ENCODE measurements around the gene STAM. TPM values are rescaled to one million over a fixed set of nuclear protein-coding genes. Genes with fewer than 3 reads are reported as not detected.
"Not testable (repeated sequence)": the region's sequence is repeated elsewhere in the genome, so short reads cannot be mapped to it uniquely, and the experiment has no call there.

STAM gene
- total and polyA plus RNA-seq, 2 donors from 2014 or later = 10.3 to 26.1 TPM

DNA sequence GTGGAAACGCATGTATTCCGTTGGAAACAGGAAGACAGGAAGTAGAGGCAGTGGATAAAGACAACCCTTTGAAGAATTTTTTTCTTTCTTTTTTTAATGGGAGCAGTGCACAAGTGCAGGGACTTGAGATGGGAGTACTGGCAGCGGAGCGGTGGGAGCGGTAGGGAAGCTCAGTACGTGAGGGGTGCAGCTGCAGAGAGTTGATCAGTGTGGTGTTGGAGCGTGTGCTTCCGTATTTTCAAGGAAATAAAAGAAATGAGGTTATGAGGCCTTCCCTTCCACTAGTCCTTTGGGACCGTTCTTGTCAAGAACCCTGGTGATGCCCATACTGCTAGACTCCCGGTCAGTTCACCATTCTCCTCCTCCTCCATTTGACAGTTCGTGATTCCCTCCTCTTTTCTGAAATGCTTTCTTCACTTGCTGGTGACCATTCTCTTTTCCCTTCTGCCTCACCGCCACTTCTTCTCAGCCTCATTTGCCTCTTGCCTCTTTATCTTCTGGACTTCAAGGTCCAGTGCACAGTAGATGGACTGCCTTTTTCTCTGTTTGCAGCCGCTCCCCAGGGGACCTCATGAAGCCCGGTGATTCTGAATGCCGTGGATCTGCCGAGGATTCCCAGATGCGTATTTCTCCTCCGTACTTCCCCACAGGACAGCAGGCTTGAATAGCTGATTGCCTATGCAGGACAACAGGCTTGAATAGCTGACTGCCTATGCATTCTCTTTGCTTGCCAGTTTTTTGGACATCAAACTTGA is 68.9 kb downstream of the STAM start:
- H3K36me3 ChIP-seq (ENCODE audit: control insufficient read depth in 2 of 3, insufficient read depth in 3 of 3, low read length in 3 of 3) = peaks cover 2 to 28% (median 12%) of the 10 kb centered on the region in 3 donors
- peak in 2 of 5 donors; percentile 4 to 29 for DNase-seq
- FAIRE-seq = no peak
- H3K27me3 ChIP-seq (ENCODE audit: control insufficient read depth, insufficient read depth, low read length) = no peaks in the 10 kb centered on the region
- H3K9me3 ChIP-seq (ENCODE audit: control insufficient read depth in 2 of 3, insufficient read depth in 1 of 3, low read length in 3 of 3) = no peaks in the 10 kb centered on the region
- H3K27ac ChIP-seq (ENCODE audit: low read depth in 2 of 2, low read length in 2 of 2) = no peak overlapping the region
- TF ChIP-seq, protein P1, sequence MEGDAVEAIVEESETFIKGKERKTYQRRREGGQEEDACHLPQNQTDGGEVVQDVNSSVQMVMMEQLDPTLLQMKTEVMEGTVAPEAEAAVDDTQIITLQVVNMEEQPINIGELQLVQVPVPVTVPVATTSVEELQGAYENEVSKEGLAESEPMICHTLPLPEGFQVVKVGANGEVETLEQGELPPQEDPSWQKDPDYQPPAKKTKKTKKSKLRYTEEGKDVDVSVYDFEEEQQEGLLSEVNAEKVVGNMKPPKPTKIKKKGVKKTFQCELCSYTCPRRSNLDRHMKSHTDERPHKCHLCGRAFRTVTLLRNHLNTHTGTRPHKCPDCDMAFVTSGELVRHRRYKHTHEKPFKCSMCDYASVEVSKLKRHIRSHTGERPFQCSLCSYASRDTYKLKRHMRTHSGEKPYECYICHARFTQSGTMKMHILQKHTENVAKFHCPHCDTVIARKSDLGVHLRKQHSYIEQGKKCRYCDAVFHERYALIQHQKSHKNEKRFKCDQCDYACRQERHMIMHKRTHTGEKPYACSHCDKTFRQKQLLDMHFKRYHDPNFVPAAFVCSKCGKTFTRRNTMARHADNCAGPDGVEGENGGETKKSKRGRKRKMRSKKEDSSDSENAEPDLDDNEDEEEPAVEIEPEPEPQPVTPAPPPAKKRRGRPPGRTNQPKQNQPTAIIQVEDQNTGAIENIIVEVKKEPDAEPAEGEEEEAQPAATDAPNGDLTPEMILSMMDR (IDR thresholded peaks at IDR 0.05; ENCODE audit: borderline replicate concordance, extremely low read depth, insufficient read depth) = no peak
- peak overlapping the region in 1 of 3 donors; percentile 3 for H3K9ac ChIP-seq (ENCODE audit: low read length in 3 of 3)
- H3K4me3 ChIP-seq (ENCODE audit: low read length in 3 of 3) = peak overlapping the region; percentile 21 to 36 (median 26)
- intact Hi-C loops (cut with DNase I) = no loop called here
- no peaks in the 10 kb centered on the region for H3K4me1 ChIP-seq (ENCODE audit: control insufficient read depth in 2 of 3, insufficient read depth in 2 of 3, low read depth in 1 of 3, low read length in 3 of 3)

DNA sequence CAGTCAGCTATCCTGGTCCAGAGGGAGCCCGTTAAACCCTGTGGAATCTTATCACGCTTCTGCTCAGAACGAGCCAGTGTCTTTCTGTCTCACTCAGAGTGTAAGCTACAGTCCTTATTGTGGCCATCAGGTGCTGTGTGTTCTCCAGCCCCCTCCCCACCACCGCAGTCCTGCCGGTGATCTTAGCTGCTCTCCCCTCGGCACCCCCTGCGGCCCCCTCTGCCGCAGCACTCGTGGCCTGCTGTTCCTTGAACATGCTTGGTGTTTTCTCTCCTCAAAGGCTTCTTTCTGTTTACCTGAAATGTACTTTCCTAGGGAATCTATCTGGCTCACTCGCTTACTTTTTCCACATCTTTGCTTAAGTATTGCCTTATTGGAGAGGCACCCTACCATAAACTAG is 69.8 kb downstream of the STAM start:
- intact Hi-C loops (cut with DNase I) = no loop called here
- FAIRE-seq (no peak), DNase-seq (no peak)
- Histone ChIP-seq H3K9me3 (ENCODE audit: control insufficient read depth in 2 of 3, insufficient read depth in 1 of 3, low read length in 3 of 3) (no peaks in the 10 kb centered on the region), H3K9ac (ENCODE audit: low read length in 3 of 3) (no peak overlapping the region), H3K27ac (ENCODE audit: low read depth in 2 of 2, low read length in 2 of 2) (no peak overlapping the region), H3K4me1 (ENCODE audit: control insufficient read depth in 2 of 3, insufficient read depth in 2 of 3, low read depth in 1 of 3, low read length in 3 of 3) (no peaks in the 10 kb centered on the region), H3K36me3 (ENCODE audit: control insufficient read depth in 2 of 3, insufficient read depth in 3 of 3, low read length in 3 of 3) (peaks cover 2 to 25% (median 12%) of the 10 kb centered on the region in 3 donors), H3K27me3 (ENCODE audit: control insufficient read depth, insufficient read depth, low read length) (no peaks in the 10 kb centered on the region), H3K4me3 (ENCODE audit: low read length in 3 of 3) (no peak overlapping the region)
- TF ChIP-seq, protein P1 (IDR thresholded peaks at IDR 0.05; ENCODE audit: borderline replicate concordance, extremely low read depth, insufficient read depth) = no peak

DNA sequence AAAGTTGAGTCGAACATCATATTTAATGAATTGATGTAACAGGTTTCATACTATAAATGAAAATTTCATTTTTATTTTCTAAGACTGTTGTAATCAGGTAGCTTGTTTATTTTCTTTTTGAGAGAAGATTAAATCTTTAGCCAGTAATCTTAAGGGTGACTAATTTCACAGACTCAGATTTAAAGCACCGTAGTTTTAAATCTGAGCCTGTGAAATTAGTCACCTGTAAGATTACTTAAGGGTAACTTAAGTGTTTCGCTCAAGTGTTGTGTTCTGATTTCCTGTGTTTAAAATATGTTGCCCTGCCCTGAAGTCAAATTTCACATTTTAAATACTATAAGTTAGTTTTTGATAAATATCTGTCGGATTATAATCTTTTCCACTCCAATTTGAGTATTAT is 72.2 kb downstream of the STAM start:
- peaks cover 2 to 16% (median 7%) of the 10 kb centered on the region in 3 donors for H3K36me3 ChIP-seq (ENCODE audit: control insufficient read depth in 2 of 3, insufficient read depth in 3 of 3, low read length in 3 of 3)
- TF ChIP-seq, protein P1 (IDR thresholded peaks at IDR 0.05; ENCODE audit: borderline replicate concordance, extremely low read depth, insufficient read depth) = no peak

DNA sequence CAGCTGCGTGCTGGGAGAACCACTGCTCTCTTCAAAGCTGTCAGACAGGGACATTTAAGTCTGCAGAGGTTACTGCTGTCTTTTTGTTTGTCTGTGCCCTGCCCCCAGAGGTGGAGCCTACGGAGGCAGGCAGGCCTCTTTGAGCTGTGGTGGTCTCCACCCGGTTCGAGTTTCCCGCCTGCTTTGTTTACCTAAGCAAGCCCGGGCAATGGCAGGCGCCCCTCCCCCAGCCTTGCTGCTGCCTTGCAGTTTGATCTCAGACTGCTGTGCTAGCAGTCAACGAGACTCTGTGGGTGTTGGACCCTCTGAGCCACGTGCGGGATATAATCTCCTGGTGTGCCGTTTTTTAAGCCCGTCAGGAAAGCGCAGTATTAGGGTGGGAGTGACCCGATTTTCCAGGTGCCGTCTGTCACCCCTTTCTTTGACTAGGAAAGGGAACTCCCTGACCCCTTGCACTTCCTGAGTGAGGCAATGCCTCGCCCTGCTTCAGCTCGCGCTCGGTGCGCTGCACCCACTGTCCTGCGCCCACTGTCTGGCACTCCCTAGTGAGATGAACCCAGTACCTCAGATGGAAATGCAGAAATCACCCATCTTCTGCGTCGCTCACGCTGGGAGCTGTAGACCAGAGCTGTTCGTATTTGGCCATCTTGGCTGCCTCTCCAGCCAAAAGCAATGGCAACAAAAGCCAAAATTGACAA is 78.5 kb downstream of the STAM start:
- intact Hi-C loops (cut with DNase I); H3K9ac ChIP-seq (ENCODE audit: low read length in 3 of 3); DNase-seq; H3K4me1 ChIP-seq (ENCODE audit: control insufficient read depth in 2 of 3, insufficient read depth in 2 of 3, low read depth in 1 of 3, low read length in 3 of 3); FAIRE-seq; H3K27me3 ChIP-seq (ENCODE audit: control insufficient read depth, insufficient read depth, low read length); H3K4me3 ChIP-seq (ENCODE audit: low read length in 3 of 3); H3K27ac ChIP-seq (ENCODE audit: low read depth in 2 of 2, low read length in 2 of 2); H3K36me3 ChIP-seq (ENCODE audit: control insufficient read depth in 2 of 3, insufficient read depth in 3 of 3, low read length in 3 of 3); H3K9me3 ChIP-seq (ENCODE audit: control insufficient read depth in 2 of 3, insufficient read depth in 1 of 3, low read length in 3 of 3): not testable (repeated sequence)

More for the DNA sequence above, 72.2 kb downstream of the STAM start:
- Histone ChIP-seq H3K9me3 (ENCODE audit: control insufficient read depth in 2 of 3, insufficient read depth in 1 of 3, low read length in 3 of 3) (no peaks in the 10 kb centered on the region), H3K9ac (ENCODE audit: low read length in 3 of 3) (no peak overlapping the region), H3K4me3 (ENCODE audit: low read length in 3 of 3) (no peak overlapping the region), H3K4me1 (ENCODE audit: control insufficient read depth in 2 of 3, insufficient read depth in 2 of 3, low read depth in 1 of 3, low read length in 3 of 3) (no peaks in the 10 kb centered on the region), H3K27ac (ENCODE audit: low read depth in 2 of 2, low read length in 2 of 2) (no peak overlapping the region), H3K27me3 (ENCODE audit: control insufficient read depth, insufficient read depth, low read length) (no peaks in the 10 kb centered on the region)
- DNase-seq (no peak), FAIRE-seq (no peak)
- intact Hi-C loops (cut with DNase I) = no loop called here

All from kidney (tissue), 14 donors.